C4-2B (cell line): ENCODE measurements around the gene MSRB3.
A peak's percentile ranks its signal among the peaks of the same experiment; 100 is the strongest.

Experiments used
- ZFX ChIP-seq: fragments of 450-650 bp; IDR thresholded peaks from 2 replicates; pipeline ENCODE4 v1.6.1; 2017
- TF ChIP-seq, protein P1 (sequence below): fragments of 450-650 bp; conservative IDR thresholded peaks from 2 replicates; pipeline ENCODE4 v1.5.1; 2017; ENCODE audit warnings: mild to moderate bottlenecking

DNA sequence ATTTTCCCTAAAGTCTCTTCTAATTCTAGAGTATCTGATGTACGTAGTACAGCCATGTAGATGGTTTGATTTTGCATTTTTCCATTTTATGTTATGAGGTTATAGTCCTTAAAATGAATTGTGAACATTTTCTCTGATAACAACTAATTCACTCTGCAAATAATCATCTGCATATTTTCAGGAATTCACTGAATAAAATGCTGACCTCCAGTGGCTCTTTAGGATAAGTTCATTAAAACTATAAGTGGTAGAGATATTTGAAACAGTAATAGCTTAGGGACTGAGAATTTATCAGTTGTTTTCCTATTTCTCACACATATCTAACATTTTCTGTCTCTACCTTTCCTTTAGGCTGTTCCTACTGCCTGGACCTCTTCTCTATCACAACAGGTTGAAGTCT, 4.4 kb downstream of the MSRB3 start:
- TF ChIP-seq, protein P1, sequence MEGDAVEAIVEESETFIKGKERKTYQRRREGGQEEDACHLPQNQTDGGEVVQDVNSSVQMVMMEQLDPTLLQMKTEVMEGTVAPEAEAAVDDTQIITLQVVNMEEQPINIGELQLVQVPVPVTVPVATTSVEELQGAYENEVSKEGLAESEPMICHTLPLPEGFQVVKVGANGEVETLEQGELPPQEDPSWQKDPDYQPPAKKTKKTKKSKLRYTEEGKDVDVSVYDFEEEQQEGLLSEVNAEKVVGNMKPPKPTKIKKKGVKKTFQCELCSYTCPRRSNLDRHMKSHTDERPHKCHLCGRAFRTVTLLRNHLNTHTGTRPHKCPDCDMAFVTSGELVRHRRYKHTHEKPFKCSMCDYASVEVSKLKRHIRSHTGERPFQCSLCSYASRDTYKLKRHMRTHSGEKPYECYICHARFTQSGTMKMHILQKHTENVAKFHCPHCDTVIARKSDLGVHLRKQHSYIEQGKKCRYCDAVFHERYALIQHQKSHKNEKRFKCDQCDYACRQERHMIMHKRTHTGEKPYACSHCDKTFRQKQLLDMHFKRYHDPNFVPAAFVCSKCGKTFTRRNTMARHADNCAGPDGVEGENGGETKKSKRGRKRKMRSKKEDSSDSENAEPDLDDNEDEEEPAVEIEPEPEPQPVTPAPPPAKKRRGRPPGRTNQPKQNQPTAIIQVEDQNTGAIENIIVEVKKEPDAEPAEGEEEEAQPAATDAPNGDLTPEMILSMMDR: peak; percentile 34
- no peak for TF ChIP-seq ZFX
